GM18907 (cell line): Measurements from ENCODE around the gene GRIN3A.
"Not testable (repeated sequence)": the region's sequence is repeated elsewhere in the genome, so short reads cannot be mapped to it uniquely, and the experiment has no call there.

ENCODE experiments used
- ATAC-seq: cut with Tn5 transposase; IDR thresholded peaks from one replicate; pipeline ENCODE4 v1.9.1; 2021; ENCODE audit warnings: mild to moderate bottlenecking, moderate library complexity; ENCODE audit not compliant: unreplicated experiment

The GRIN3A gene

GRCh38 chr9:101585740-101586139 lies 152.7 kb downstream of the GRIN3A start:
- no peak for ATAC-seq

GRCh38 chr9:101582553-101582952 lies 155.9 kb downstream of the GRIN3A start:
- no peak for ATAC-seq

- no peak for ATAC-seq
Observed at GRCh38 chr9:101579711-101580545, 158.5 kb downstream of the GRIN3A start.

- peak; percentile 65 for ATAC-seq
Observed at GRCh38 chr9:101578378-101578777, 160.1 kb downstream of the GRIN3A start.

- no peak for ATAC-seq
Observed at GRCh38 chr9:101574731-101575333, 163.6 kb downstream of the GRIN3A start.

GRCh38 chr9:101572316-101572715 lies 166.1 kb downstream of the GRIN3A start:
- no peak for ATAC-seq

GRCh38 chr9:101571114-101571513 lies 167.3 kb downstream of the GRIN3A start:
- ATAC-seq, result no peak

GRCh38 chr9:101569741-101570501 lies 168.5 kb downstream of the GRIN3A start:
- ATAC-seq, result no peak

GRCh38 chr9:101567725-101568350 lies 170.6 kb downstream of the GRIN3A start:
- ATAC-seq, result no peak

GRCh38 chr9:101566904-101567724 lies 171.3 kb downstream of the GRIN3A start:
- peak; percentile 77 for ATAC-seq

- ATAC-seq, result no peak
Observed at GRCh38 chr9:101564252-101564651, 174.2 kb downstream of the GRIN3A start.

- no peak for ATAC-seq
Observed at GRCh38 chr9:101562966-101563365, 175.5 kb downstream of the GRIN3A start.

- no peak for ATAC-seq
Observed at GRCh38 chr9:101561740-101562139, 176.7 kb downstream of the GRIN3A start.

GRCh38 chr9:101549472-101550098 lies 188.9 kb downstream of the GRIN3A start:
- not testable (repeated sequence) for ATAC-seq

- no peak for ATAC-seq
Observed at GRCh38 chr9:101543098-101543735, 195.2 kb downstream of the GRIN3A start.

GRCh38 chr9:101540069-101540468 lies 198.4 kb downstream of the GRIN3A start:
- no peak for ATAC-seq

- no peak for ATAC-seq
Observed at GRCh38 chr9:101536938-101537337, 201.5 kb downstream of the GRIN3A start.

- ATAC-seq, result no peak
Observed at GRCh38 chr9:101536351-101536750, 202.1 kb downstream of the GRIN3A start.
